SK-N-SH (cell line): ENCODE results near the gene MFSD11. TPM values are rescaled to one million over a fixed set of nuclear protein-coding genes. Genes with fewer than 3 reads are reported as not detected.

Experiments used
- CTCF ChIA-PET: fragments of 300-600, 350-600 bp; formaldehyde crosslinking; extraction: SDS; loops from one replicate; lab custom pipeline; 2021; lab: Yijun Ruan, JAX
- POLR2A ChIA-PET: fragments of 350-600 bp; sonication (Branson Sonifier 250); formaldehyde crosslinking; extraction: SDS; loops from one replicate; lab custom pipeline; 2020; ENCODE audit warnings: antibody characterized with exemption, inconsistent platforms; lab: Yijun Ruan, JAX
- DNase-seq: peaks from one replicate; pipeline ENCODE4 v3.0.0; 2012
- H2AFZ ChIP-seq: fragments of 200-600 bp; sonication (generic); 2 replicates; pipeline ENCODE4 v1.8.1; 2016; ENCODE audit warnings: antibody characterized with exemption, mild to moderate bottlenecking, low read depth
- H3F3A ChIP-seq: fragments of 200-600 bp; sonication (generic); replicated peaks from 2 replicates; pipeline ENCODE3; 2016; ENCODE audit warnings: antibody characterized with exemption, mild to moderate bottlenecking; ENCODE audit not compliant: insufficient read depth
- H3K27ac ChIP-seq, 2 experiments: fragments of 200-500 bp in 1 of 2; fragments of 200-600 bp in 1 of 2; sonication (Bioruptor generic) in 1 of 2; sonication (generic), shearing (Covaris generic) in 1 of 2; 2 replicates each; pipeline versions ENCODE4 v1.5.1 to v1.6.1; 2014 to 2016; ENCODE audit warnings: low read depth in 2 of 2, inconsistent platforms in 1 of 2, low read length in 1 of 2, mild to moderate bottlenecking in 1 of 2, mixed read lengths in 1 of 2
- H3K27me3 ChIP-seq: fragments of 200-600 bp; sonication (generic), shearing (Covaris generic); 2 replicates; pipeline ENCODE4 v1.6.1; 2016; ENCODE audit warnings: mixed run types; ENCODE audit not compliant: insufficient read depth
- H3K36me3 ChIP-seq, 2 experiments: fragments of 200-500 bp in 1 of 2; fragments of 200-600 bp in 1 of 2; sonication (Bioruptor generic) in 1 of 2; sonication (generic) in 1 of 2; replicated peaks in 1 of 2; 2 replicates each; pipeline versions ENCODE3 to v1.5.1; 2014 to 2016; ENCODE audit warnings: low read length in 1 of 2, mild to moderate bottlenecking in 1 of 2; ENCODE audit not compliant: insufficient read depth in 2 of 2, control insufficient read depth in 1 of 2
- H3K4me1 ChIP-seq, 2 experiments: fragments of 200-500 bp in 1 of 2; fragments of 200-600 bp in 1 of 2; sonication (Bioruptor generic) in 1 of 2; sonication (generic), shearing (Covaris generic) in 1 of 2; 2 replicates each; pipeline versions ENCODE4 v1.5.1 to v1.6.1; 2014 to 2016; ENCODE audit warnings: low read depth in 1 of 2, low read length in 1 of 2, mixed run types in 1 of 2; ENCODE audit not compliant: insufficient read depth in 2 of 2, control insufficient read depth in 1 of 2
- H3K4me2 ChIP-seq: fragments of 200-600 bp; sonication (generic), shearing (Covaris generic); 2 replicates; pipeline ENCODE4 v1.6.1; 2017; ENCODE audit warnings: mixed run types
- H3K4me3 ChIP-seq, 2 experiments: fragments of 200-500 bp in 1 of 2; fragments of 200-600 bp in 1 of 2; sonication (Bioruptor generic) in 1 of 2; sonication (generic), shearing (Covaris generic) in 1 of 2; 2 replicates each; pipeline versions ENCODE4 v1.5.1 to v1.8.1; 2014 to 2016; ENCODE audit warnings: low read depth in 2 of 2, inconsistent platforms in 1 of 2, low read length in 1 of 2, mild to moderate bottlenecking in 1 of 2, mixed read lengths in 1 of 2, moderate library complexity in 1 of 2
- H3K79me2 ChIP-seq: fragments of 200-600 bp; sonication (generic); 2 replicates; pipeline ENCODE4 v1.8.1; 2017; ENCODE audit warnings: mild to moderate bottlenecking; ENCODE audit not compliant: insufficient read depth
- H3K9ac ChIP-seq: fragments of 200-600 bp; sonication (generic); 2 replicates; pipeline ENCODE4 v1.6.1; 2017; ENCODE audit warnings: mixed run types
- H3K9me2 ChIP-seq: fragments of 200-600 bp; sonication (generic); 2 replicates; pipeline ENCODE4 v1.6.1; 2017; ENCODE audit warnings: mixed run types
- H3K9me3 ChIP-seq: fragments of 200-600 bp; sonication (generic); 2 replicates; pipeline ENCODE4 v1.6.1; 2017; ENCODE audit warnings: mixed run types, mild to moderate bottlenecking, moderate library complexity
- H4K20me1 ChIP-seq: fragments of 200-600 bp; sonication (generic); 2 replicates; pipeline ENCODE4 v1.6.1; 2017; ENCODE audit warnings: mild to moderate bottlenecking, mixed run types; ENCODE audit not compliant: insufficient read depth
- EZH2phosphoT487 ChIP-seq: fragments of 200-600 bp; sonication (generic); IDR thresholded peaks from 2 replicates; pipeline ENCODE4 v1.6.1; 2017; ENCODE audit warnings: low read depth, mixed run types, mild to moderate bottlenecking, antibody characterized with exemption, moderate library complexity, borderline replicate concordance
- FOSL2 ChIP-seq: IDR thresholded peaks from 2 replicates; pipeline ENCODE4 v1.4.0; 2012; ENCODE audit warnings: low read depth, mild to moderate bottlenecking, moderate library complexity, borderline replicate concordance
- FOXJ3 ChIP-seq: sonication (generic); formaldehyde crosslinking; IDR thresholded peaks from 2 replicates; pipeline ENCODE4 v1.5.1; 2020; ENCODE audit warnings: mild to moderate bottlenecking, missing genetic modification reagents
- NFIC ChIP-seq: IDR thresholded peaks from 2 replicates; pipeline ENCODE4 v1.4.0; 2012; ENCODE audit warnings: borderline replicate concordance
- NRF1 ChIP-seq: IDR thresholded peaks from 2 replicates; pipeline ENCODE4 v1.6.1; 2012; ENCODE audit warnings: low read depth, mild to moderate bottlenecking, low read length
- POLR2AphosphoS5 ChIP-seq: IDR thresholded peaks from 2 replicates; pipeline ENCODE4 v1.6.1; 2012; ENCODE audit warnings: low read depth, low read length
- RFX5 ChIP-seq: IDR thresholded peaks from 2 replicates; pipeline ENCODE4 v1.6.1; 2012; ENCODE audit warnings: mild to moderate bottlenecking, improper control_type of control experiment, low read length
- SIN3A ChIP-seq: IDR thresholded peaks from 2 replicates; pipeline ENCODE4 v1.6.1; 2012; ENCODE audit warnings: low read depth, mild to moderate bottlenecking, low read length, moderate library complexity, borderline replicate concordance
- USF1 ChIP-seq: IDR thresholded peaks from 2 replicates; pipeline ENCODE4 v1.4.0; 2012; ENCODE audit warnings: low read depth, borderline replicate concordance
- WGBS: methylation state at CpG from one replicate; pipeline ENCODE4 v1.1.6; 2017; ENCODE audit warnings: low lambda C conversion rate; 5-methylcytosine and 5-hydroxymethylcytosine counted together
- polyA plus RNA-seq, 3 experiments: library from polyadenylated mRNA; depleted of rRNA; stranded (reverse); fragments of >200 nt; gene quantifications; 2 replicates each; pipeline ENCODE4 v1.2.3, GENCODE V29; 2012

The MFSD11 gene
- polyA plus RNA-seq, 1 of the 3 experiments (the other 2 are of a cell fraction), result 22.7 TPM

GRCh38 chr17:76701471-76701967, 36.4 kb upstream of the MFSD11 start:
- no peak overlapping the region for H3K9ac ChIP-seq
- H3K79me2 ChIP-seq, result peaks cover 98% of the 10 kb centered on the region
- no peaks in the 10 kb centered on the region for H3K36me3 ChIP-seq
- H3F3A ChIP-seq, result peaks cover 34% of the 10 kb centered on the region
- ChIA-PET POLR2A (interaction anchor here (1.0 to 2.1 kb wide), 2 partner anchors 8 to 158 kb away, joined by 3 to 6 read pairs; no protein-coding TSS in a partner anchor), CTCF (interaction anchor here (0.8 to 8.3 kb wide), 8 partner anchors 9 to 365 kb away, joined by 3 to 50 read pairs (median 6); partner anchors contain the start of gene MXRA7)
- peaks cover 26 to 45% of the 10 kb centered on the region in 2 experiments for H3K4me1 ChIP-seq
- peak overlapping the region; percentile 78 to 84 for H3K27ac ChIP-seq
- no peak for DNase-seq
- peak overlapping the region; percentile 83 for H3K4me2 ChIP-seq
- no peaks in the 10 kb centered on the region for H3K27me3 ChIP-seq
- H3K9me2 ChIP-seq, result no peaks in the 10 kb centered on the region
- H3K4me3 ChIP-seq, result no peak overlapping the region
- no peak for TF ChIP-seq POLR2AphosphoS5
- TF ChIP-seq FOSL2, result no peak
- no peak overlapping the region for H2AFZ ChIP-seq
- H3K9me3 ChIP-seq, result no peaks in the 10 kb centered on the region
- H4K20me1 ChIP-seq, result peaks cover 63% of the 10 kb centered on the region
- WGBS, result 71% methylated on average over 11 of the region's 11 CpGs

- Histone ChIP-seq H3K4me3 (no peak overlapping the region), H3K9me3 (no peaks in the 10 kb centered on the region), H3K4me1 (peaks cover 26 to 40% of the 10 kb centered on the region in 2 experiments), H3K79me2 (peaks cover 98% of the 10 kb centered on the region), H2AFZ (no peak overlapping the region), H3K36me3 (no peaks in the 10 kb centered on the region), H3K9me2 (no peaks in the 10 kb centered on the region), H3F3A (peaks cover 34% of the 10 kb centered on the region), H4K20me1 (peaks cover 58% of the 10 kb centered on the region), H3K9ac (no peak overlapping the region), H3K27me3 (no peaks in the 10 kb centered on the region), H3K27ac (peak overlapping the region; percentile 78 to 84; a peak in 3 of 4 replicates), H3K4me2 (peak overlapping the region; percentile 83; the same call in 1 of the 2 replicates)
- no peak for DNase-seq
- CTCF ChIA-PET, result interaction anchor here (1.0 to 8.3 kb wide), 8 partner anchors 9 to 364 kb away, joined by 3 to 50 read pairs (median 6); partner anchors contain the start of gene MXRA7
- 49% methylated on average over 2 of the region's 2 CpGs for WGBS
- TF ChIP-seq RFX5 (no peak), SIN3A (no peak), NRF1 (no peak), NFIC (no peak), USF1 (no peak), EZH2phosphoT487 (no peak), FOXJ3 (CRISPR knock-in tag) (no peak)
- POLR2A ChIA-PET, result interaction anchor here (1.0 to 2.1 kb wide), 2 partner anchors 8 to 159 kb away, joined by 3 to 6 read pairs; no protein-coding TSS in a partner anchor
These were observed 35.8 kb upstream of the MFSD11 start for GRCh38 chr17:76702076-76702475.
